Naive thymus-derived CD4-positive, alpha-beta T cell (primary cell): ENCODE measurements around the gene MRPS18B. TPM values are rescaled to one million over a fixed set of nuclear protein-coding genes. Genes with fewer than 3 reads are reported as not detected.
A peak's percentile ranks its signal among the peaks of the same experiment; 100 is the strongest.

Source experiments
- ATAC-seq: fragments of 150-1000 bp; cut with Tn5 transposase; 2 replicates; pipeline ENCODE4 v1.10.0; 2021; ENCODE audit warnings: mild to moderate bottlenecking, moderate library complexity
- CTCF ChIA-PET: fragments of 350-600 bp; sonication (Branson Sonifier 250); formaldehyde crosslinking; loops from one replicate; lab custom pipeline; 2021; ENCODE audit warnings: antibody characterized with exemption; lab: Charles Lee
- POLR2A ChIA-PET: fragments of 350-600 bp; sonication (Branson Sonifier 250); formaldehyde crosslinking; loops from one replicate; lab custom pipeline; 2021; ENCODE audit warnings: antibody characterized with exemption, inconsistent platforms; lab: Charles Lee
- DNase-seq, 9 donors: peaks; one replicate each; pipeline versions ENCODE4 v3.0.0 to v3.0.0-alpha.2; 2020 to 2022; ENCODE audit warnings: mixed read lengths in 1 of 9
- H3K27ac ChIP-seq: one replicate; pipeline ENCODE4 v1.7.0; 2013; ENCODE audit warnings: mild to moderate bottlenecking, low read depth, low read length, moderate library complexity
- H3K27me3 ChIP-seq, 2 donors: one replicate each; pipeline ENCODE4 v1.7.0; 2013; ENCODE audit warnings: low read length in 2 of 2, mild to moderate bottlenecking in 2 of 2, moderate library complexity in 2 of 2; ENCODE audit not compliant: control insufficient read depth in 2 of 2, insufficient read depth in 2 of 2
- H3K36me3 ChIP-seq, 3 experiments: 1 replicate in 2 of 3; 2 replicates in 1 of 3; pipeline ENCODE4 v1.7.0; 2013; ENCODE audit warnings: low read length in 3 of 3, mild to moderate bottlenecking in 3 of 3, moderate library complexity in 1 of 3; ENCODE audit not compliant: insufficient read depth in 3 of 3, control insufficient read depth in 2 of 3
- H3K4me1 ChIP-seq, 2 donors: one replicate each; pipeline ENCODE4 v1.7.0; 2013; ENCODE audit warnings: low read length in 2 of 2, mild to moderate bottlenecking in 2 of 2, moderate library complexity in 1 of 2; ENCODE audit not compliant: control insufficient read depth in 2 of 2, insufficient read depth in 2 of 2
- H3K4me3 ChIP-seq: 2 replicates; pipeline ENCODE4 v1.7.0; 2013; ENCODE audit warnings: mild to moderate bottlenecking, low read length
- H3K9me3 ChIP-seq, 3 experiments: 1 replicate in 2 of 3; 2 replicates in 1 of 3; pipeline ENCODE4 v1.7.0; 2013; ENCODE audit warnings: low read length in 3 of 3; ENCODE audit not compliant: control insufficient read depth in 2 of 3
- H3K27ac Mint-ChIP-seq, 9 donors: one replicate each; pipeline ENCODE4 v1.8.0; 2020 to 2022; ENCODE audit warnings: mixed read lengths in 9 of 9, mild to moderate bottlenecking in 8 of 9, moderate library complexity in 5 of 9, inconsistent platforms in 2 of 9
- H3K27me3 Mint-ChIP-seq, 5 donors: one replicate each; pipeline ENCODE4 v1.8.0; 2021 to 2022; ENCODE audit warnings: mixed read lengths in 5 of 5, mild to moderate bottlenecking in 1 of 5
- H3K36me3 Mint-ChIP-seq, 5 donors: one replicate each; pipeline ENCODE4 v1.8.0; 2020 to 2022; ENCODE audit warnings: mixed read lengths in 5 of 5, mild to moderate bottlenecking in 3 of 5, inconsistent platforms in 1 of 5
- H3K4me1 Mint-ChIP-seq, 7 donors: one replicate each; pipeline ENCODE4 v1.8.0; 2020 to 2022; ENCODE audit warnings: mixed read lengths in 7 of 7, mild to moderate bottlenecking in 3 of 7, inconsistent platforms in 1 of 7
- H3K4me3 Mint-ChIP-seq, 10 donors: one replicate each; pipeline ENCODE4 v1.8.0; 2020 to 2022; ENCODE audit warnings: mild to moderate bottlenecking in 10 of 10, mixed read lengths in 10 of 10, moderate library complexity in 6 of 10, inconsistent platforms in 2 of 10
- H3K9me3 Mint-ChIP-seq, 11 donors: one replicate each; pipeline ENCODE4 v1.8.0; 2020 to 2022; ENCODE audit warnings: mixed read lengths in 11 of 11, mild to moderate bottlenecking in 4 of 11, inconsistent platforms in 1 of 11, moderate library complexity in 1 of 11
- intact Hi-C, 2 donors: fragments of 100-400 bp; cut with micrococcal nuclease; formaldehyde crosslinking; loops; one replicate each; pipeline ENCODE4 v1.15.1; 2023
- polyA plus RNA-seq, 2 donors: library from polyadenylated mRNA; unstranded; fragments of 300-500 nt; fragmentation: Illumina TruSeq; gene quantifications; one replicate each; pipeline ENCODE4 v1.2.3, GENCODE V29; 2021
- total RNA-seq, 6 experiments: library from RNA in 5 of 6; stranded (reverse) in 5 of 6; gene quantifications; 1 replicate in 5 of 6; 2 replicates in 1 of 6; pipeline ENCODE4 v1.2.3 and lab custom pipeline; 2021 to 2026

MRPS18B gene
- total and polyA plus RNA-seq, 7 experiments from 2014 or later, result 20.4 to 169 (median 49.5) TPM

DNA sequence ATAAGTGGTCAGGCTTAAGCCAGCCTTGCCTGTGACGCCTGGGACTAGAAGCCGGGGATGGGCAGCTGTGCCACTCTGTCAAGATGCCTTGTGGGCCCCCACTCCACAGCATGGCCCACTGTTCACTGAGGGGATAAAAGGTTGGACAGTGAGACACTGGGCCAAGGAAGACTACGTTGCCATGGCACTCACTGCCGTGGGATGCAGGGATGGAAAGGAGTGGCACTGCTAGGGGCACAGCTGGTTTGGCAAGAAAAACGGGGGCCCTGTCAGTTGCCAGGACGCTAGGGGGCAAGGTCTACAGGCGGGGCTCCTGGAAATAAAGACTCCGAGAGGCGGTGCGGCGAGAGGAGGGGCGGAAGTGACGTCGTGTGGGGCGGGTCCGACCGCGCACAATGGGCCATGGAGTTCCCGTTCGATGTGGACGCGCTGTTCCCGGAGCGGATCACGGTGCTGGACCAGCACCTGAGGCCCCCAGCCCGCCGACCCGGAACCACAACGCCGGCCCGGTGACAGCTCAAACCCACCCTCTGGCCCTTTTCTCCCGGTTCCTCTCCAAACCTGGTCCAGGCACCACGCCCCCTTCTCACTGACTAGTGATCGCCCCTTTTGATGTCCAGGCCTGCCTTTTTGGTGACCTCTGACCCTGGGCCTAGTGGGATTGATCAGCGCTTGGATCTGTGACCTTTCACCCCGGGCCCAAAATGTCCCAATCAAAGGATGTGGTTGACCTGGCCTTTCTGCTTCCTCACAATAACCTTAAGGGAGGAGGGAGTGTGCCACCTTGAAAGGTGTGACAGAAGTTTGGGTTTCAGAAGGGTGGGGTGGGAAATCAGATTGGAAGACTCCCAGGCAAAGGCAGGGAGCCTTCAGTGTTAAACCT is 9.1 kb downstream of the MRPS18B start, which contains the start of gene ATAT1:
ATAT1 (plus strand) TSS at position 391 of the 883 bp plus-strand sequence.
- peaks cover 0 to 1% (median 0%) of the 10 kb centered on the region in 11 donors for H3K9me3 Mint-ChIP-seq
- H3K27me3 Mint-ChIP-seq, result no peaks in the 10 kb centered on the region
- H3K36me3 Mint-ChIP-seq, result peaks cover 7 to 27% (median 14%) of the 10 kb centered on the region in 5 donors
- Histone ChIP-seq H3K27me3 (no peaks in the 10 kb centered on the region), H3K27ac (peak within 1 kb of the TSS; percentile 92), H3K4me3 (peak within 1 kb of the TSS; percentile 84), H3K36me3 (peaks cover 0 to 51% (median 19%) of the 10 kb centered on the region in 3 experiments), H3K9me3 (no peaks in the 10 kb centered on the region), H3K4me1 (peaks cover 10 to 13% of the 10 kb centered on the region in 2 donors)
- ATAC-seq (peak; percentile 100), DNase-seq (peak; percentile 80 to 90 (median 85))
- peak within 1 kb of the TSS; percentile 88 to 97 (median 92) for H3K4me3 Mint-ChIP-seq
- CTCF ChIA-PET, result interaction anchor here (0.7 to 1.3 kb wide), 4 partner anchors 12 to 147 kb away, joined by 3 read pairs; no protein-coding TSS in a partner anchor
- H3K4me1 Mint-ChIP-seq, result peaks cover 15 to 35% (median 24%) of the 10 kb centered on the region in 7 donors
- intact Hi-C loops, result loop anchor here (1.0 to 2.0 kb wide), 8 partner anchors 9 to 104 kb away; partner anchors contain the start of genes C6orf136 (in 2 of the 2), DHX16 (in 2 of the 2), MRPS18B (in 2 of the 2) and PPP1R10 (in 2 of the 2)
- peak within 1 kb of the TSS; percentile 89 to 97 (median 96) for H3K27ac Mint-ChIP-seq
- POLR2A ChIA-PET, result interaction anchor here (0.6 to 2.2 kb wide), 8 partner anchors 9 to 136 kb away, joined by 3 to 22 read pairs (median 4); partner anchors contain the start of genes ABCF1, MRPS18B and PPP1R10

DNA sequence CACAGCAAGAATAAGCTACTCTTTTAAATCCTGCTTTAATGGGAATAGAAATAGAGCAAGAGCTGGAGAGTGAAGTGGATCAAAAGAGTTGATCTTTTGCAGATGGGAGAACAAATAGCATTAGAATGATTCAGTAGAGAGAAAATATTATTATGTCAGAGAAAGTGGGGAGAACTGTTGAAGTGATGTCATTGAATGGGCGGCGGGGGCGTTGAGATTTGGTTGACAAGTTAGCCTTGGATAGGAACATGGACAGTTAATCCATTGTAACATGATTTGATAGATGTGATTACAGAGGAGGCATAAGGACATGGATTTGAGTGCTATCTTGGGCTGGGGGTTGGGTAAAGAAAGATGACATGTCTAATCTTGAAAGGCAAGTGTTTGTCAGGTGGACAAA is 18.2 kb downstream of the MRPS18B start:
- Mint-ChIP-seq H3K9me3 (peaks cover 0 to 1% (median 0%) of the 10 kb centered on the region in 11 donors), H3K27me3 (no peaks in the 10 kb centered on the region), H3K36me3 (peaks cover 0 to 28% (median 21%) of the 10 kb centered on the region in 5 donors), H3K4me1 (peaks cover 1 to 14% (median 7%) of the 10 kb centered on the region in 7 donors), H3K27ac (no peak overlapping the region), H3K4me3 (no peak overlapping the region)
- Histone ChIP-seq H3K27ac (no peak overlapping the region), H3K4me3 (no peak overlapping the region), H3K4me1 (peaks cover 0 to 2% of the 10 kb centered on the region in 2 donors), H3K9me3 (no peaks in the 10 kb centered on the region), H3K36me3 (peaks cover 0 to 10% (median 0%) of the 10 kb centered on the region in 3 experiments), H3K27me3 (no peaks in the 10 kb centered on the region)
- intact Hi-C loops, result no loop called here
- ATAC-seq (no peak), DNase-seq (no peak)
- CTCF ChIA-PET, result interaction anchor here (0.6 kb wide), 1 partner anchor 1020 kb away, joined by 3 read pairs; the partner anchor contains the start of gene APOM
- POLR2A ChIA-PET, result interaction anchor here (0.5 to 1.3 kb wide), 2 partner anchors 21 to 23 kb away, joined by 3 to 4 read pairs; no protein-coding TSS in a partner anchor

- intact Hi-C loops, result no loop called here
- Histone ChIP-seq H3K27ac (peak overlapping the region; percentile 11), H3K4me1 (peaks cover 0 to 9% of the 10 kb centered on the region in 2 donors), H3K36me3 (peaks cover 0 to 10% (median 0%) of the 10 kb centered on the region in 3 experiments), H3K9me3 (no peaks in the 10 kb centered on the region), H3K27me3 (no peaks in the 10 kb centered on the region), H3K4me3 (no peak overlapping the region)
- ChIA-PET CTCF (interaction anchor here (0.6 to 2.1 kb wide), 10 partner anchors 27 to 485 kb away, joined by 3 to 6 read pairs (median 3); no protein-coding TSS in a partner anchor), POLR2A (interaction anchor here (0.6 to 1.6 kb wide), 4 partner anchors 12 to 71 kb away, joined by 3 to 8 read pairs (median 5); partner anchors contain the start of genes MRPS18B and PPP1R10)
- ATAC-seq, result peak; percentile 70
- Mint-ChIP-seq H3K4me1 (peaks cover 13 to 32% (median 25%) of the 10 kb centered on the region in 7 donors), H3K9me3 (no peaks in the 10 kb centered on the region), H3K27me3 (no peaks in the 10 kb centered on the region), H3K36me3 (peaks cover 0 to 12% (median 12%) of the 10 kb centered on the region in 5 donors), H3K4me3 (no peak overlapping the region), H3K27ac (peak overlapping the region in 7 of 9 donors; percentile 3 to 77 (median 43))
- peak in 3 of 9 donors; percentile 2 to 24 (median 15) for DNase-seq
Measured at GRCh38 chr6:30640481-30640880, 22.8 kb downstream of the MRPS18B start.

- Histone ChIP-seq H3K27ac (peak overlapping the region; percentile 11), H3K4me3 (no peak overlapping the region), H3K36me3 (peaks cover 0 to 10% (median 0%) of the 10 kb centered on the region in 3 experiments), H3K9me3 (no peaks in the 10 kb centered on the region), H3K4me1 (peaks cover 0 to 11% of the 10 kb centered on the region in 2 donors), H3K27me3 (no peaks in the 10 kb centered on the region)
- Mint-ChIP-seq H3K9me3 (no peaks in the 10 kb centered on the region), H3K4me1 (peaks cover 19 to 34% (median 31%) of the 10 kb centered on the region in 7 donors), H3K36me3 (peaks cover 0 to 8% (median 6%) of the 10 kb centered on the region in 5 donors), H3K27me3 (no peaks in the 10 kb centered on the region), H3K4me3 (peak overlapping the region in 7 of 10 donors; percentile 1 to 57 (median 15)), H3K27ac (peak overlapping the region in 8 of 9 donors; percentile 27 to 89 (median 62))
- ATAC-seq, result no peak
- intact Hi-C loops, result no loop called here
- peak in 1 of 9 donors; percentile 12 for DNase-seq
- CTCF ChIA-PET, result interaction anchor here (0.6 to 2.1 kb wide), 11 partner anchors 28 to 485 kb away, joined by 3 to 6 read pairs (median 3); partner anchors contain the start of gene DHX16
- POLR2A ChIA-PET, result interaction anchor here (0.6 to 1.6 kb wide), 9 partner anchors 11 to 150 kb away, joined by 3 to 8 read pairs (median 3); partner anchors contain the start of genes MRPS18B and PPP1R10
Measured at GRCh38 chr6:30641048-30641447, 23.4 kb downstream of the MRPS18B start.

DNA sequence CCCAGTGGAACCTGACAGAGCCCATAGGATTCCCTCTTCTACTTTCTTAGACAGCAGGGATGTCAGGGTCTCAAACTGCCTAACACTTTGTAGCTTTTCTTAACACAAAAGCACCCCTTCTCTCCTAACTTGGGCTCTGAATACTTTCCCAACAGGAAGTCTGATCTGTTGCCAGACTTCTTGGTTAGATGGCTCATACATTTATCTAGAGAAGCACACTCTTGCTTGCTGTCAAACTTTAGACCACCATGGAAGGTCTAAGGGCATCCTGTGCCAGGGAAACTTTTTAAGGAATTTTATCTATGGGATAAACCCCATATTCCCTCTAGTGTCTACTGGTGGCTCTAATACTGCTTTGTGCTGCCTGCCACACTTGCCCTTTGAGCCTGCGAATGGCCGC is 26.0 kb downstream of the MRPS18B start:
- peaks cover 11 to 26% of the 10 kb centered on the region in 2 donors for H3K4me1 ChIP-seq
- DNase-seq, result no peak

More for the DNA sequence above, 26.0 kb downstream of the MRPS18B start:
- CTCF ChIA-PET, result no interaction called here
- peak overlapping the region in 1 of 9 donors; percentile 18 for H3K27ac Mint-ChIP-seq
- peaks cover 0 to 16% (median 0%) of the 10 kb centered on the region in 3 experiments for H3K36me3 ChIP-seq
- no peak overlapping the region for H3K4me3 ChIP-seq
- H3K9me3 Mint-ChIP-seq, result no peaks in the 10 kb centered on the region
- no peak for ATAC-seq
- intact Hi-C loops, result no loop called here
- H3K4me1 Mint-ChIP-seq, result peaks cover 27 to 49% (median 46%) of the 10 kb centered on the region in 7 donors
- no peak overlapping the region for H3K27ac ChIP-seq
- no peaks in the 10 kb centered on the region for H3K27me3 ChIP-seq
- POLR2A ChIA-PET, result interaction anchor here (1.3 to 3.8 kb wide), 2 partner anchors 26 to 28 kb away, joined by 3 to 22 read pairs; partner anchors contain the start of gene MRPS18B
- peaks cover 0 to 8% (median 3%) of the 10 kb centered on the region in 5 donors for H3K36me3 Mint-ChIP-seq
- H3K4me3 Mint-ChIP-seq, result no peak overlapping the region
- no peaks in the 10 kb centered on the region for H3K27me3 Mint-ChIP-seq
- no peaks in the 10 kb centered on the region for H3K9me3 ChIP-seq
